ENCODE results near the gene TMEM247. TPM values are rescaled to one million over a fixed set of nuclear protein-coding genes. Genes with fewer than 3 reads are reported as not detected.
A peak's percentile ranks its signal among the peaks of the same experiment; 100 is the strongest.

TMEM247 gene
- polyA plus RNA-seq, 1 of the 3 experiments (the other 2 are of a cell fraction) = not detected

DNA sequence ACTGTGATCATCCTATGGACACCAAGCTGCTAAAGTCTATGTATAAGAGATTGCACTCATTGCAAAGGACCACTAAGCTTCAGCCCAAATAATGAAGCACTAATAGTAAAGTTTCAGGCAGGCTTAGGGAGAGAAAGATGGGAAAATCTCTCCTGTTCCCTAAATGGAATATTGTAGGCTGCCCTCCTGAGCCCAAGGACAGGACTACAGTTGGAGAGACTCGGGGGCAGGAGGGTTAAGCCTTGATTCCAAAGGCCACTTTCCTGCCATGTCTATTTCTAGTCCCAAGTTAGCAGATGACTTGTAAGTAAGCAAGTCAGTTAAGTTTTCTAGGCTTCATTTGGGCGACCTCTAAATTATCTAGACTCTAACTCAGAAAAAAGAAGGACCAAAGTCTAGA is 9.0 kb downstream of the TMEM247 start:
- WGBS (ENCODE audit: low lambda C conversion rate) = 68% methylated on average over 2 of the region's 2 CpGs
- H3K4me1 ChIP-seq (ENCODE audit: control insufficient read depth in 1 of 2, insufficient read depth in 2 of 2, low read depth in 1 of 2, low read length in 1 of 2) = peaks cover 17 to 28% of the 10 kb centered on the region in 2 experiments; a peak in 3 of 4 replicates
- peak overlapping the region; percentile 33 for H3K4me2 ChIP-seq
- no peak for DNase-seq
- POLR2A ChIA-PET = no interaction called here
- H3K9me2 ChIP-seq = no peaks in the 10 kb centered on the region
- no peaks in the 10 kb centered on the region for H3K9me3 ChIP-seq
- H4K20me1 ChIP-seq (ENCODE audit: insufficient read depth) = no peaks in the 10 kb centered on the region
- TF ChIP-seq, protein P1, sequence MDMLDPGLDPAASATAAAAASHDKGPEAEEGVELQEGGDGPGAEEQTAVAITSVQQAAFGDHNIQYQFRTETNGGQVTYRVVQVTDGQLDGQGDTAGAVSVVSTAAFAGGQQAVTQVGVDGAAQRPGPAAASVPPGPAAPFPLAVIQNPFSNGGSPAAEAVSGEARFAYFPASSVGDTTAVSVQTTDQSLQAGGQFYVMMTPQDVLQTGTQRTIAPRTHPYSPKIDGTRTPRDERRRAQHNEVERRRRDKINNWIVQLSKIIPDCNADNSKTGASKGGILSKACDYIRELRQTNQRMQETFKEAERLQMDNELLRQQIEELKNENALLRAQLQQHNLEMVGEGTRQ (IDR thresholded peaks at IDR 0.05; ENCODE audit: borderline replicate concordance, low read depth, low read length) = no peak
- TF ChIP-seq, protein P2, sequence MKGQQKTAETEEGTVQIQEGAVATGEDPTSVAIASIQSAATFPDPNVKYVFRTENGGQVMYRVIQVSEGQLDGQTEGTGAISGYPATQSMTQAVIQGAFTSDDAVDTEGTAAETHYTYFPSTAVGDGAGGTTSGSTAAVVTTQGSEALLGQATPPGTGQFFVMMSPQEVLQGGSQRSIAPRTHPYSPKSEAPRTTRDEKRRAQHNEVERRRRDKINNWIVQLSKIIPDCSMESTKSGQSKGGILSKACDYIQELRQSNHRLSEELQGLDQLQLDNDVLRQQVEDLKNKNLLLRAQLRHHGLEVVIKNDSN (IDR thresholded peaks at IDR 0.05; ENCODE audit: borderline replicate concordance, low read depth) = no peak
- TF ChIP-seq JUND (IDR thresholded peaks at IDR 0.05) (no peak), GABPA (IDR thresholded peaks at IDR 0.05; ENCODE audit: low read depth) (no peak)
- TF ChIP-seq, protein P3, sequence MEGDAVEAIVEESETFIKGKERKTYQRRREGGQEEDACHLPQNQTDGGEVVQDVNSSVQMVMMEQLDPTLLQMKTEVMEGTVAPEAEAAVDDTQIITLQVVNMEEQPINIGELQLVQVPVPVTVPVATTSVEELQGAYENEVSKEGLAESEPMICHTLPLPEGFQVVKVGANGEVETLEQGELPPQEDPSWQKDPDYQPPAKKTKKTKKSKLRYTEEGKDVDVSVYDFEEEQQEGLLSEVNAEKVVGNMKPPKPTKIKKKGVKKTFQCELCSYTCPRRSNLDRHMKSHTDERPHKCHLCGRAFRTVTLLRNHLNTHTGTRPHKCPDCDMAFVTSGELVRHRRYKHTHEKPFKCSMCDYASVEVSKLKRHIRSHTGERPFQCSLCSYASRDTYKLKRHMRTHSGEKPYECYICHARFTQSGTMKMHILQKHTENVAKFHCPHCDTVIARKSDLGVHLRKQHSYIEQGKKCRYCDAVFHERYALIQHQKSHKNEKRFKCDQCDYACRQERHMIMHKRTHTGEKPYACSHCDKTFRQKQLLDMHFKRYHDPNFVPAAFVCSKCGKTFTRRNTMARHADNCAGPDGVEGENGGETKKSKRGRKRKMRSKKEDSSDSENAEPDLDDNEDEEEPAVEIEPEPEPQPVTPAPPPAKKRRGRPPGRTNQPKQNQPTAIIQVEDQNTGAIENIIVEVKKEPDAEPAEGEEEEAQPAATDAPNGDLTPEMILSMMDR (IDR thresholded peaks at IDR 0.05) = peak; percentile 44
- H3K4me3 ChIP-seq (ENCODE audit: low read depth in 2 of 2, low read length in 1 of 2) = no peak overlapping the region
- no peaks in the 10 kb centered on the region for H3K27me3 ChIP-seq (ENCODE audit: insufficient read depth)
- no peak overlapping the region for H3K9ac ChIP-seq
- no peaks in the 10 kb centered on the region for H3K79me2 ChIP-seq (ENCODE audit: insufficient read depth)
- H3K27ac ChIP-seq (ENCODE audit: low read depth in 2 of 2, low read length in 1 of 2) = peak overlapping the region in 1 of 2 experiments; percentile 53; a peak in 2 of 4 replicates
- CTCF ChIA-PET = no interaction called here
- no peaks in the 10 kb centered on the region for H3K36me3 ChIP-seq (replicated peaks in 1 of 2; ENCODE audit: control insufficient read depth in 1 of 2, insufficient read depth in 2 of 2, low read length in 1 of 2)
- H3F3A ChIP-seq (replicated peaks; ENCODE audit: insufficient read depth) = peaks cover 11% of the 10 kb centered on the region
- no peak overlapping the region for H2AFZ ChIP-seq (ENCODE audit: low read depth)

DNA sequence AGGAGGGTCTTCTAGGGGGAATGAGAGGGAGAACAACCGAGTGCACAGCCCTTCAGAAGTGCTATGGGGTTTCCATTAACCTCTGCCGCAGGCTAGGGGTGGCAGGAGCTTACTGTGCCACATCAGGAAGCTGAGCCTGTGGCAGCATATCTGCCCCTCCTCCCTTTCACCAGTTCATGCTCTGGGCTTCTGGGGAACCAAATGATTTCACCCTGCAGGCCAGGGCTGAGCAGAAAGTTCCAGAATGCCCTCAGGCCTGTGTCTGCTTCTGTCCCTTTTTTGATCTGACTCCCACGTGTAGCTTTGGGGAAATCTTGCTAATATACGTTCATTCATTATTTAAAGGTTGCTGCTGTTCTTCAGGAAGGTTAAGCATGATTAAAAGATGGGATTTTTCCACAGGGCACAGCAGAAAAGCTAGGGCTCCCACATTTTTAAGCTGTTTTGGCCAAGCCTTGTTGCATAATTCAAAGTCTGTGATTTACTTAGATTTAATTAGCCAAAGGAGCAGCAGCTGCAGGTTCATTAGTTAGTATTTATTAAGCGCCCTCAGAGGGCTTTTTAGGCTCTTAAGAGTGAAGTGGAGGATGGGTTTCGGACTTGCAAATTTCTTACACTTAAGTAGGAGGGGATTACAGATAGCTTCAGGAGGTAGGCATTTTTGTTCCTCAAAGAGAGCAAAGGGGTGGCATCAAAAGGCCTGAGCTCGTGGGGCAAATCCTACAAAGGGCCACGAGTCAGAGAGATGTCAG is 10.2 kb downstream of the TMEM247 start:
- Histone ChIP-seq H3K4me1 (ENCODE audit: control insufficient read depth in 1 of 2, insufficient read depth in 2 of 2, low read depth in 1 of 2, low read length in 1 of 2) (peaks cover 17 to 32% of the 10 kb centered on the region in 2 experiments; a peak in 3 of 4 replicates), H4K20me1 (ENCODE audit: insufficient read depth) (no peaks in the 10 kb centered on the region), H3K36me3 (replicated peaks in 1 of 2; ENCODE audit: control insufficient read depth in 1 of 2, insufficient read depth in 2 of 2, low read length in 1 of 2) (no peaks in the 10 kb centered on the region), H3K9me3 (no peaks in the 10 kb centered on the region), H3K9ac (no peak overlapping the region), H3K4me2 (no peak overlapping the region), H2AFZ (ENCODE audit: low read depth) (no peak overlapping the region), H3K79me2 (ENCODE audit: insufficient read depth) (no peaks in the 10 kb centered on the region), H3K4me3 (ENCODE audit: low read depth in 2 of 2, low read length in 1 of 2) (no peak overlapping the region), H3K27ac (ENCODE audit: low read depth in 2 of 2, low read length in 1 of 2) (no peak overlapping the region), H3K27me3 (ENCODE audit: insufficient read depth) (no peaks in the 10 kb centered on the region), H3K9me2 (no peaks in the 10 kb centered on the region), H3F3A (replicated peaks; ENCODE audit: insufficient read depth) (peaks cover 15% of the 10 kb centered on the region)
- peak; percentile 50 for DNase-seq
- TF ChIP-seq POLR2AphosphoS5 (IDR thresholded peaks at IDR 0.05; ENCODE audit: low read depth, low read length) (no peak), RCOR1 (IDR thresholded peaks at IDR 0.05; ENCODE audit: low read length) (no peak), CHD2 (IDR thresholded peaks at IDR 0.05; ENCODE audit: low read length, partially characterized antibody) (no peak), MEF2A (IDR thresholded peaks at IDR 0.05; ENCODE audit: borderline replicate concordance, low read depth) (no peak), TEAD4 (IDR thresholded peaks at IDR 0.05; ENCODE audit: borderline replicate concordance, insufficient read depth) (no peak), RXRA (IDR thresholded peaks at IDR 0.05; ENCODE audit: borderline replicate concordance, low read depth) (no peak)
- TF ChIP-seq, protein P2 (IDR thresholded peaks at IDR 0.05; ENCODE audit: borderline replicate concordance, low read depth) = no peak
- 81% methylated on average over 8 of the region's 8 CpGs for WGBS (ENCODE audit: low lambda C conversion rate)
- ChIA-PET CTCF (no interaction called here), POLR2A (no interaction called here)

All from SK-N-SH (cell line).